DMS153 (cell line): ENCODE measurements around the gene DNTT.
A peak's percentile ranks its signal among the peaks of the same experiment; 100 is the strongest.

Source experiments
- DNase-seq: peaks from one replicate; lab custom pipeline; 2025; lab: John Stamatoyannopoulos, UW

The DNTT gene

DNA sequence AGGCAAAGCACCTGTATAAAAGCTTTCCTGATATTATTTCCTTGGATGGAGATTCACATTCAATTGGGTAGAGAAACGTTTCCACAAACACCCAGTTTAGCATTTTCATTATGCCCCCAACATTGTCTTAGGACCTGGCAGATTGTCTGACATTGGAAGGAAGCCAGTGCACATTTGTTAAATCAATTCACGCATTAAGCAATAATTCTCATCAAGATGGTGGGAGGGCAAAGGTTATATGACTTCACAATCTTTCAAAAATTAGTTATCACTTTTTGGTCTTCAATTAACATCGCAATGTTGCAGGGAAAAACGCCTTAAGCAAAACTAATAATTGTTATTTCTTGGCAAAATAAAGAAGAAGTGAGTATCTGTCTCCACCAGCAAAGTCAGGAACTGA lies 38.2 kb downstream of the DNTT start:
- DNase-seq = no peak

DNA sequence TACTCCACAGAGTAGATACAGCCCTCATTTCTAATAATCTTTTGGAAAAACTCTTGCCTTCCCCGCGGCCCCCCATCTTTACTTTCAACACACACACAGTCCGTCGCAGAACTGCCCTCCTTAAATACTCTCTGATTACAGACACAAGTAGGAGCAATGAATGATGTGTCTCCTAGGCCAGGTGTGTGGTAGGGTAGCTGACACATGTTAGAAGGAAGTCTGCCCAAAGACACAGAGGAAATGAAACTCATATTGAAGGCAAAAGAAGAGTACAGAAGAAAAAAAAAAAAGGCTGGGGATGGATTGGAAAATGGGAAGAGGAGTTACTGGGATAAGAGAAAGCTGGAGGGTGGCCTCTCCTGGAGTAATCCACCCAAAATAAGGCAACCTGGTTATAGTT lies 39.9 kb downstream of the DNTT start:
- DNase-seq = no peak

DNA sequence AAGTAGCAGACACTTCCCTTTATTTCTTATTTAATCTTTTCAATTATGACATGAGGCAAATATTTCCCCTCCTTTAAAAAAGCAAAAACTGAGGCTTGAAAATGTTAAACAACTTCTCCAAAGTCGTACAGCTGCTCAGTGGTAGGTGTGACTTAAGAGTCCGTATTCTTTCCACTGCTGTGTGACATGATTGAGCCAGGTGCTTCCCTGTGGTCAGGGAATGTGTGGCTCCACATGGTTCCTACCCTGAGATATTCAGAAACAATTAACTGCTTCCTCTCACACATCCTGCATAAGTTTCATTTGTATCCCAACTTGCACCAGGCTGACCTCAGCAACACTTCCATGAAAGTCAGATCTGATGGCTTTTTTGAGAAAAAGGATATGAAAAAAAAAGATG lies 41.0 kb downstream of the DNTT start:
- no peak for DNase-seq

DNA sequence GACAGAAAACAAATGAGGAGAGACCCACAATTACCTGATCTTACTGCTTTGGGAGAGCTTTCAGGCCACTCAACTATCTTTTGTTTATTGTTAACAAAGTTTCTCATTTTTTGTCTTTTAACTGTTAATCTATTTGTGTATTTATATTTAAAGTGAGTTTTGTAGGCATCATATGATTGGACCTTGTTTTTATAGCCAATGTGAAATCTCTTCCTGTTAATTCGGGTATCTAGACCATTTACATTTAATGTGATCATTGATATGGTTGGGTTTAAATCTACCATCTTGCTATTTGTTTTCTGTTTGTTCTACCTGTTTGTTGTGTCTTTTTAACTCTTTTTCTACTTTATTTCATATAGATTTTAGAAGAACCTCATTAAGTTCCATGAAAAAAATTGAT lies 42.1 kb downstream of the DNTT start:
- DNase-seq = no peak

DNA sequence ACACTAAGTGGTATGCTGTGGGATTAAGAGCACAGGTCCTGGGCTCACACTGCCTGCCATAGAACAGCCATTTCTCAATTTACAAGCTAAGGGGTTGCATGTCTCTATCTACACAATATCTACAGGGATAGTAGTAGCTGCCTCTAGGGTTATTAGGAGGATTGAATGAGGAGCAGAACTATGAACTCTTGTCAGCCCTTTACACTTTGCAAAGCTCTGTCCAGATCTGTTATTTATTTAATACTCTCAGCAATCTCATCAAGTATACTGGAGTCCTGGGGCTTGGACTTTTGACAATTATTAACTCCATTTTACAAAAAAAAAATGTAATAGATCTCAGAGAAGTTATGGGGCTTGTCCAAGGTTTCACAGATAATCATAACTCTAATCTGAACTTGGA lies 47.8 kb downstream of the DNTT start:
- DNase-seq = no peak

DNA sequence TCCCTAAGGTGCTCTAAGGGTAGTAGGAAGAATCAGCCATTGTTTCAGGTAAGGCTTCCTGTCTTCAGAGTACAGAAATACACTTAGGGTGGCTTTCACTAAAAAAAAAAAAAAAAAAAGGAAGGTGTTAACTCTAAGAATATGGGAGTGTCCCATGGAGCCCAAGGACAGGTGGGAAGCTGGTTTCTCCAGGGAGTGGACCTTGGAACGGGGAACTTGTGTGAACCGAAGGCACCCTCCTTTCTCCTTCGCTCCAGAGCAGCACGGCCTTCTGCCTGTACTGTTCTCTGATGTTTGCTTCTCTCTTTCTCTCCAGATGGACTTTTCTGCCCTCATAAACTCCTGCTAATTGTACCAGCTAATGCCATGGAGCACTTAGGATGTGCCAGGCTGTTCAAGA lies 48.3 kb downstream of the DNTT start:
- DNase-seq = no peak

DNA sequence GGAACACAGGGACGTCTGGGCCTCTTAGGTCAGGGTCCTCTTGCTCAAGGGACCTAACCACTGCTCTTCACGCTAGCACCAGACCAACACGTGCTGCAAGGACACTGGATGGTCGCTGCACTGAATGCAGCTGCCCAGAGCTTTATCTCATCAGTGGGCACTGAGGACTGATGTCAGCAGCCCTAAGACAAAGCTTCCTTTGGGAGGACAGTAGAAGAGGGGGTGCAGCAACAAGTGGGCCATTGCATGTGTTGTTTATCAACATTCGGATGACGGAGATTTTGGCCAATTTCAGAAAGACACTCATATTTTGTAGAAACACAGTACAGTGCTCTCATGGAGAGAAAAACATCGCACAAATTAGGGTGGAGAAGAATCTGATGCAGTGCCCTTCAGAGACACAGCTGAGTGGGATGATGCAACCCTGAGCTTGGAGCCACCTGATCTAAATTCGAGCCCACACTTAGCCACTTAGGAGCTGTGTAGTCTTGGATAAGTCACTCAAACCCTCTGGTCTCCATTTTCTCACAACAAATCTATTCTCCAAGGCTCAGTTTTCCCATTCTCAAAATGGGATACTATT lies 52.9 kb downstream of the DNTT start:
- no peak for DNase-seq

DNA sequence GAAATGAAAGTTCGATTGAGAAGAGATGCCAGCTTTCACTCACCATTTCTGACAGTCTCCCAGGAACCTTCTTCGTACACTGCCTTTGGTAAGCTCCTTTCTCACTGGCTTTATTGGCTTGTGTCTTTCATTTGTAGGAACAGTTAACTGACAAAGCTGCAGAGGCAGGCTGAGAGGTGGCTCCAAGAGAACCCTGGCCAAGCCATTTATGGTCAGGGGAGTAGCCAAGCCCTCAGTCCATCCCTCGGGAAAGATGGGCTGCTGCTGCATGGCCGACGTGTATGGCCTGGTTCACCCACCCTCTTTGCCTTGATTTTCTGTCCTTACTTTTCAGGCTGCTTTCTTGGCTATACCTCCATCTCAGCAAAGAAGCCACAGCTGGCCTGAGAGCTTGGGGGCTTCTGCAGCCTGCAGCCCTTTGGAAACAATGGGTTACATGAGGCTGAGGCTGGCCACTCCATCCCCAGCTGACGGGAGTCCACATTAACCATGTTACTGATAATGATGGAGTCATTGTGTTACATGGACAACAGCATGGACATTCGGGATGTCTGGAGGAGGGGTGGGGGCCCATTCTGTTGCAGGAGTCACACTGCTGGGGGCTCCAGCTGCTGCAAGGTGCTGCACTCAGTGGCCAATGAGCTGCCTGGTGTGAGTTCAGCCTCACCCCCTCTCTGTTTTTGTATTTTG lies 54.8 kb downstream of the DNTT start, which contains the start of gene OPALIN:
Gene OPALIN, minus strand, starts transcription at position 152 of the 690 bp plus-strand sequence. Its CDS starts 106 bp downstream, at position 46.
- DNase-seq = no peak

DNA sequence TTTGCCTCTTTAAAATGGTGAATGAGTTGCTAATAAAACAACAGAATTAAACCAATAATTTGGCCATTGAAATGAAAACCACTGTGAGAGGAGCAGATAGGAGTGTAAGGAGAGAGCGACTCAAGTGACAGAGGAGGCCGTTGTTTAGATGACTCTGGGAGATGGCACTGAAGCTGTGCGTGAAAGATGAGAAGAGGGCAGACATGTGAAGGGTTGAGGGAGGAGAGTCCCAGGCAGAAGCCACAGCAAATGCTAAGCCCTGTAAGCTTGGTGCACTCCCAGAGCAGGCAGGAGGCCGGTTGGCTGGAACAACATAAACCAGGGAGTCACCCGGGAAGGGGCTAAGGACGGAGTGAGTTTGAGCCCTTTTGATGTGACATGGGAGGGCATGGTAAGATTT lies 55.4 kb downstream of the DNTT start:
- no peak for DNase-seq

DNA sequence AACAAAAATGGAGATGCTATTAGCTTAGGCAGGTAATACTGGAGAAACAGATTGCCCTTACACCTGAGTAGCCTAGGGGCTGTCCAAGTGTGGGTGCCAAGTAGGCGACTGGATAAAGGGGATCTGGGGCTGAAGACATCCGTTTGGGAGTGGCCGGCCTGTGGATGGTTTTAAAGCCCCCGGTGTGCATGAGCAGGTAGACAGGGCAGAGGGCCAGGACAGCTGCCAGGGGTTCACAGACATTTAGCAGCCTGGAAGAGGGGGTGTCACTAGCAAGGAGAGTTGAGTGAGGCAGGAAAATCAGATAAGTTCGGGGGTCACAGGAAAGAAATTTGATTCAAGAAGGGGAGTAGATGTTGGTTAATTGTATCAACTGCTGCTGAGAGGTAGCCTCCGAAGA lies 56.1 kb downstream of the DNTT start:
- no peak for DNase-seq

DNA sequence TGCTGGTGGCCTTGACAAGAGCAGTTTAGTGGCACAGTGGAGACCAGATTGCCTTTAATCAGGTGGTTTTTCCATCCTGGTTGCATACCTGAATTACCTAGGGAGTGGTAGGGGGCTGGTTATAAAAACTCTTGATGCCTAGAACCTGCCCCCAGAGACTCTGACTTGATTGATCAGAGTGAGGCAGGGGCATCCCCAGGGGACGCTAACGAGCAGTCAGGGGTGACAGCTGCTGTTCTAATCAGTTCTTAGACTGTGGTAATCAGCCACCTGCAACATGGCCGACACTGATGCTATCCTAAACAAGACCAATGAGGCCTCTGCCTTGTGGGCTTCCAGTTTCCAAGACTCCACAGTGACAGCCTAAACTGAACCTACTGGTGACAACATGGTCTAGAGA lies 56.5 kb downstream of the DNTT start:
- no peak for DNase-seq

DNA sequence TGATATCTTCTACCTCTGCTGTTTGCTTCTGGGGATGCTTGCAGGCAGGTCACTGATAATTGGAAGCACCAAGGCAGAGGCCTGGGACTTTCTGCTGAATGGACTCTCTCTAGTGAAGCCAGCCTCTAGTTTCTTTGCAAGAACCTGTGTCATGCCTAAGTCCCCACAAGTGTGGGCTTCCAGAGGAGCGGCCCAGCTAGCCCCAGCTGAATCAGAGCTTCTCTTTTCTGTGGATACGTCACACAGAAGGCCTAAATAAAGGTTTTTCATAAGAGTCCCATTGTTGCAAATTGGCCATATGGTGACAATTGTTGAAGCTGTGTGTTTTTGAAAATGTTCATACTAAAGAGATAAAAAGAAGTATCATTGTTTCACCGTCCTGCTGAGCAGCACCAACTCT lies 61.3 kb downstream of the DNTT start:
- no peak for DNase-seq

DNA sequence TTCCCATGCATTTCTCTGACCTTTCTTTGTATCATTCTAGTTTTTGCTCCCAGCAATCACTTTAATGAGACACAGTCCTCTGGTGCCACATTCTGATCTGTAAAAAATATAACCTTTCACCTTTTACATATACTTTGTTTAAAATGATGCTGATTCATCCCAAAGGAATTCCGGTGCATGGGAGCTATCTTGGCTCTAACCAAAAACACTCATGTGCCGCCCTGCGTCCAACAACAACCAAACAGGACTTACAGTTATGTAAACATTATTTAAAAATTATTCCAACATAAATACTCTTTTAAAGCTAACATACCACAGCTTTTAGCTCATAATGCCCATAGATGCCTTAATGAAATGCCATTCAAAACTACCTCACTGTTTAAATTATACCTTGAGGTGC lies 62.3 kb downstream of the DNTT start:
- DNase-seq = no peak

DNA sequence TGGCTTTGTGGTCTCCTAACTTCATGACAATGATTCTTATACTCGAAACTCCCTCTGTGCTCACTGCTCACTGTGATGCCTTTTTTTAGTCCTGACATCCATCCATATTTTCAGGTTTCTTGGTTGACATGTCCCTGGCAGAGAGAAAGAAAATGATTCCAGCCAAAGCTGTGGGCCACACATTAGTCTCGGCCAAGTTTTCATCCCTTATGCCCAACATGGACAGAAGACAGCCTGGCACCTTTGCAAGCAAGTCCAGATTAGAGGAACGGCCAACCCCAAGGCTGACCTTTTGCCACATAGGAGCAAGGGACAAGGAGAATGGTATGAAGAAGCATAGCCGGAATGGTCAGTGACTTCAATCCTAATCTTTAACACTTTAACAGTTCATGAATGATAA lies 63.2 kb downstream of the DNTT start:
- DNase-seq = no peak

DNA sequence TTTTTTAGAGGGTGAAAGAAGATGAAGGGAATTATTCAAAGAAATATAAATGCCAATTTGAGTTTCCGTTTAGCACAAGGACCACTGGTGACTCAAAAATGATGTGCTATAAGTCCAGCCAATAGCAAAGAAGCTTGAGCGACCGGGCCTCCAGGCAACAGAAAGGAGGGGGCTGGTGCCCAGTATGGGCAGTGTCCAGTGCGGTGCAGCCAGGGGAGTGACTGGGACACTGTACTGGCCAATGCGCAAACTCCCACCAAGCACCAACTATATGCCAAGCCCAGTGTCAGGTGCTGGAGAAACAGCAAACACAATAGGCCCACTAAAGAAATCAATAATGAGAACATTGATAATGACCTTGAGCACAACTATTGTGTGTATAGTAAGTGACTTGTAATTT lies 64.7 kb downstream of the DNTT start:
- DNase-seq = no peak

DNA sequence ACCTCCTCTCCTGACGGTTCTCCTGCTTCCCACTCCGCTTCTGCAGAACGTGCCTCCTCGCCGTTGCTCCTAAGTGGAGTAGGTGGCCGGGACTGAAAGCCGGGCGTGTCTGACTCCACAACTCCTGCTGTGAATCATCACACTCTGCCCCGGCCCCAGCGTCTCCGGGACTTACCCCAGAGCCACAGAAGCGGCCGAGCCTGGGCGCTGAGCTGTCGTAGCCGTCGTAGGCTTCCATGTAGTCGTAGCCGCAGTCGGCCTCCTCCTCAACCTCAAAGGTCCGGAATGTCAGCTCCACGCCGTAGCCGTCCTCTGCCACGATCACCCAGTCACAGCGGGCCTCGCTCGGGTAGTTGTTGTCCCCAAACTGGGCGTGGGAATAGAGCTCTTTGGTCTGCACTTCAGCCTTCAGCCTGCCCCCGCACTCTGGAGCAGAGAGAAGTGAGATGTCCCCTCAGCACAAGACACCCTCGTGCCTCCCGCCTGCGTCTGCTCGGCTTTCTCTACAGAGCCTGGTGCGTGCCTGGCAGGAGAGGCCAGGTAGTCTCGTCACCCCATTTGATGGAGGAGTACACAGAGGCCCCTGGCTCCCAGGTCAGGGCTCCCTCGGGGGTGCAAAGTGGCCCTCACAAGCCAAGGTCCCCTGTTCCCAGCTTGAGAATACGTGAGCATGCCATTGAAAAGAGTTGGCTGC lies 65.8 kb downstream of the DNTT start:
- DNase-seq = no peak

DNA sequence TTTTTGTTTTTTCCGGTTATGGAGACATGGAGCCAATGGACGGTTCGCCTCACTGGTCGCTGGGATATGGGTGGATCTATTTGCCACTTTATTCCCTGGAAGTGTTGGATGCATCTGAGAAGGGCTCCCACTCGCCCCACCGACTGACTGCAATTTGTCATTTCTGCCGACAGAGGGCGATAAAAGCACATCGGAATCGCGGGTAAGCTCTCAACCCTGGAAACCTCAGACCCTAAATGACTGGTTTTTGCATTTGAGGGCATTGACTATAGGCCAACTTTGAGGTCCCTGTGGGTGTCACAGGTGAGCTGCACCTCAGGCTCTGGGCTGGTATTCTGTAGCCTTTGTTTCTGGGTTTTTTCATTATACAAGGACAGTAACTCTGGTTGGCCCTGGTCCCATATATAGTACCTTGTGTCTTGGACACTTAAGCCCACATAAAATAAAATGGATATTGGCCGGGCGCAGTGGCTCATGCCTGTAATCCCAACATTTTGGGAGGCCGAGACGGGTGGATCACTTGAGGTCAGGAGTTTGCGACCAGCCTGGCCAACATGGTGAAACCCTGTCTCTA lies 66.4 kb downstream of the DNTT start:
- peak; percentile 4 for DNase-seq

DNA sequence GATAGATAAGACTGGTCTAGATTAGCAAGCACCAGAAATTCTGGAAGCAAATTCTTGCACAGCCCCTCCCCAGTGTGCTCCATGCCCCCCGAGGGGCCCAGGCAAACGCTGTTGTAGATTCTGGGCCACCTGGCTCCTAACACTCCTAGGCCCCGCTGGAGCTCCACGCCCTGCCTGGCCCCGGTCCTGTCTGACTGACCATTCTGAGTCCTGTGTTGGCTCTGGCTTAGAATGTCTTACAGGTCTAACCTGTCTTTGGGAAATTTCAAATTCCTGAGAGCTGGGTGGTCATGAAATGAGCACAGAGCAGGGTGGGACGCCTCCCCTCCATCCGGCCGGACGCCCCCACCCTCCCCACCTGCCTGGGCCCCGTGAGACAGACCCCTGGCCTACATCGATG lies 67.1 kb downstream of the DNTT start:
- no peak for DNase-seq

DNA sequence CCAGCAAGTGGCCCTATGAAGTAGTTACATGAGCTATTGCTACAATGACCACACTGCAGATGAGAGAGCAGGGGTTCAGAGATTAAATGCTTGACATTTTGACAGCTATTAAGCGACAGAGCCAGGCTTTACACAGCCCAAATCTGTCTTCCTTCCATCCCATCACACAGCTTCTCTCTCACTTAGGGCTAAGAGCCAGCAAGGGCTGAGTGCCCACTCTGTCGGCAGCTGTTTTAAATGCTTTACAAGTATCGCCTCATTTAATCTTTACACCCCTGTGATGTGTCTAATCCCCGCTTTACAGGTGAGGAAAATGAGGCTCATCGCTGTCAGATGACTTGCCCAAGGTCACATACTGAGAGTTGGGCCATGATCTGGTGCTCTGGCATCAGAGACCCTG lies 69.8 kb downstream of the DNTT start:
- DNase-seq = no peak

DNA sequence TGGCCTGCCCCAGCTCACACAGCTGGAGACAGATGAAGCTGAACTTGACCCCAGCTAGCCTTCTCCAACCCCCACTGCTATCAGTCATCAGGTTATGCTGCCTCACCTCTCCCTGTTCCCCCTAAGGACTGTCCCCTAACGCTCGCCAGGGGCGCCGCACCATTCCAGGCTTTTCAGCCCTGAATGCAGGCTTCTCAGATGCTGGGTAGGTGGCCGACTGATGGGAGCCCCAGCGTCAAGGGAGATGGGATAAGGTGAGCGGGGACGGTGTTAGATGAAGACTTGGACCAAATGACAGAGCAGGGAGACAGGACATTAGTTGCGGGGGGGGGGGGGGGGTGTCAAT lies 70.4 kb downstream of the DNTT start:
- no peak for DNase-seq

DNA sequence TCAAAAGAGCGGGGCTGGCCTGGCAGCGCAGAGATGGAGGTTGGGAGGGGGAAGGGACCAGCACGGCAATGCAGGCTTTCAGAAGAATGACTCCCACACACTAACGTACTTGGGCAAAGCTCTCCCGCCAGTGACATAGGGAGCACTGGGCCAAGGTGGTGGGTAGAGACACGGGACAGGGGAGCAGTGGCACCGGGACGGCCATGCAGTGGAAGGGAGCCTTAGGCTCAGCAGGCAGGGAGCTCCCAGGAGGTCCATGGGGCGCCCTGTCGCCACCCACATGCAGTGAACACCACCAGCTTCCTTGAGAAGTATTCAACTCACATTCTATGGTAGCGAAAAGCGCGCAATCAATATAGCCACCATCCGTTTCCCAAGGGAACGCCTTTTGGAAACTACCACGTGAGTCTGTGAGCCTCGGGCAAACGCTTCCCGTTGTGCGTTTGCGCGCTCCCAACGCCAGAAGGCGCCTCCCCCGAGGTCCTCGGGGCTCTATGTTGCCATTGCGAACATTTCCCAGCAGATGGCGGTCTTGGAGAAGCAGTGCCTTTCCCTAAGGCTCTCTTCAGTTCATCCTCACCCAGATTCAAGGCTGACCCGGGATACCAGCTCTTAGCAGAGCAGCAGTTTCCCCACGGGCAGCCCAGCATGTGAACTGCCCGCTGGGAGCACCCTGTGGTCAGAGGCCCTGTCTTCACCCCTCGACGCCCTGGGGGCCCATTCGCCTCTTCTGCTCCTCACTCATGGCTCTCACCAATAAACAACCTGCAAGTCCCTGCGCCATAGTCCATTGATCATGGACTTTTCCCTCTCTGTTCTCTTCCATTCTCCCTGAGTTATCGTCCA lies 71.0 kb downstream of the DNTT start:
- peak; percentile 82 for DNase-seq

DNA sequence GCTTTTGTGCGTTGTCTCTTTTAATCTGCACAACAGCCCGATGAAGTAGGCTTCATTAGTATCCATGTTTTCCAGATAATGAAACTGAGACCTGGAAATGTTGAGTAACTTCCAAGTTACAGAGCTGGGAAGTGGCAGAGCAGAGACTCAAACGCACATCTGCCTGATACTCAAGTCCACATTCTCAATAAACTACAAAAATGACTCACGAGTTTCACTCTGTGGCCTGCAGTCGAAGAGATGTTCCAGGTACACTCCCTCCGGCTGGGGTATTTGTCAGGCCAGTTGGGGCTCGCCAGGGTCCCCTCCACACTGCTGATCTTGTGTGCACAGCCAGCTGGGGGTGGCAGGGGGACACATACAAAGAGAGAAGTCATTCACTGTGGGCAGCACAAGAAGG lies 72.2 kb downstream of the DNTT start:
- DNase-seq = no peak
